Amniotic epithelial cell (primary cell): ENCODE data around the gene VPS51.

Experiments used
- DNase-seq: peaks from one replicate; pipeline ENCODE4 v3.0.0-alpha.2; 2010; ENCODE audit warnings: low read depth

VPS51 gene

DNA sequence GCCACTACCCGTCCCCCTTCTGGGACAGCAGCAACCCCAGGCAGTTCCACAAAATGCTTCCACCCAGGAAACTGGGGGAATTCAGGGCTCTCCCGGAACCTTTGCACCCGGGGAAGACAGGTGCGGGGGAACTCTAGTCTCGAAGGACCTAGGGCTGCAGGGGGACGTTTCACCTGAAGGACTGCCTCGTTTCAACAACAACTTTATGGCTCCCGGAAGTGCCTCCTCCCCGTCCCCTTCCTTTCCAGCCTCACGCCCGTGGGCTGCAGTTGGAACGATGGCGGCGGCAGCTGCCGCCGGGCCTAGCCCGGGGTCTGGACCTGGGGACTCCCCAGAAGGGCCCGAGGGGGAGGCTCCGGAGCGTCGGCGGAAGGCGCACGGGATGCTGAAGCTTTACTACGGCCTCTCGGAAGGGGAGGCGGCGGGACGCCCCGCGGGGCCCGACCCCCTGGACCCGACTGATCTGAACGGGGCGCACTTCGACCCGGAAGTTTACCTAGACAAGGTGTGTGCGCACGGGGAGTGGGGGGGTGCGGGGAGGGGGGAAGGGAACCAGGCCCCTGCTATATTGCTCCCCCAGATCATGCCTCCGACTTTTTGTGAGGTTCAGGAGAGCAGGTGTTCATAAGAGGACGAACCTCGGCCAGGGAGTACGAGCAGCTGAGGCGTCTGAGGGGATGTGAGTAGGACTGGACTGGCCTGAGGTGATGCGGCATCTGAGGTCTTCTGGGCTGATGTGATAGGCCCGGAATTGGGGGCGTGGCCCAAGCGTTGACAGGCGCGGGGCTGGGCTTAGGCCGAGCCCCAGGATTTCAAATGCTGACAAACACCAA is at the start of gene VPS51:
TSS of gene VPS51 (plus strand) at position 241 of the 833 bp plus-strand sequence. CDS start at position 278, 37 bp downstream.
- peak; percentile 94 for DNase-seq

DNA sequence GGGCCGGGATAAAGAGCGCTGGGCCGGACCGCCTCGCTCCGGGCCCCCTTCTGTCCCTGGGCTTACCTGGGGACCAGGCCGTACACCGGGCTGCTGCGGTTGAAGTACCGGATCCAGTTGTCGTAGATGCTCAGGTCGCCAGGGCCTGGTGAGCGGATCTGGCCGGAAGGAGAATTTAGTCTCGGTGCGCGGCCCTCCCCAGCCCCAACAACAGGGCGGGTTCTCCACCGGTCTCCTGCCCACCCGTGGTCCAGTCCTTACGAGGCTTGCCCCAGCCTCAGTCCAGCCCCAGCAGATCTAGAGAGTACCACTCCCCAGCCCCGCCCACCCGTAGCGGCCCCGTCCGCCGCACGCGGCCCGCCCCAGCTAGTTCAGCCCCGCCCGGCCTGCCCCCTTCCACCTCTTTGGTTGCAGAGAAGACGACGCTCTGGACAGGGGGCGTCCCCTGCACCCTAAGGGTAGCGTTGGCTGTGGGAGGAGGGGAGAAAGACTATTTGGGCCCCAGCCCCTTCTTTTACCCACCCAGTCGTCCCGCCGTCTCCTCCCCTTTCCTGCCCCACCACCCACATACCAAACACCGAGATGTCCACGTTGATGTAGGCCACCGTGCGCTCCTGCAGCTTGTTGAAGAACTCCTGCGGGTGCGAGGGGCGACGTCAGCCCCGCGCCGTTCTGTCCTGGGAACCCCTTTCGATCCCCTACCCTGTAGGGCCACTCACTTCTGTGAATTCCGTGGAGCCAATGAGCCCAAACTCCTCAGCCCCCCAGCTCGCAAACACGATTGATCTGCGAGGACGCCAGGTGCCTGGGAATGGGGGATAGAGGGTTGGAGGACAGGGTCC is 48.2 kb upstream of the VPS51 start:
- DNase-seq: no peak

DNA sequence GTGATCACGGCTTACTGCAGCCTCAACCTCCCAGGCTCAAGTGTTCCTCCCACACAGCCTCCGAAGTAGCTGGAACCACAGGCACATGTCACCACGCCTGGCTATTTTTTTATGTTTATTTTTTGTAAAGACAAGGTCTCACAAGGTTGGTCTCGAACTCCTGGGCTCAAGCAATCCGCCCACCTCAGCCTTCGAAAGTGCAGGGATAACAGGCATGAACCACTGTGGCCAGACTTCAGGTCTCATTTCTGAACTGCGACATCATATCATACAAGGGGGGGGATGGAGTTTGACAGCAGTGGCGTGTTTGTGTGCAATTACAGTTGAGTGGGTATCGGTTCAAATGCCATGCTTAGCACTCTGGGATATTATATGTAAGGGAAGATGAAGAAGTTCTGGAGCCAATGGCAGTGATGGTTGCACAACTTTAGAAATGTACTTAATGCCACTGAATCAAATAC is 44.6 kb upstream of the VPS51 start:
- no peak for DNase-seq

DNA sequence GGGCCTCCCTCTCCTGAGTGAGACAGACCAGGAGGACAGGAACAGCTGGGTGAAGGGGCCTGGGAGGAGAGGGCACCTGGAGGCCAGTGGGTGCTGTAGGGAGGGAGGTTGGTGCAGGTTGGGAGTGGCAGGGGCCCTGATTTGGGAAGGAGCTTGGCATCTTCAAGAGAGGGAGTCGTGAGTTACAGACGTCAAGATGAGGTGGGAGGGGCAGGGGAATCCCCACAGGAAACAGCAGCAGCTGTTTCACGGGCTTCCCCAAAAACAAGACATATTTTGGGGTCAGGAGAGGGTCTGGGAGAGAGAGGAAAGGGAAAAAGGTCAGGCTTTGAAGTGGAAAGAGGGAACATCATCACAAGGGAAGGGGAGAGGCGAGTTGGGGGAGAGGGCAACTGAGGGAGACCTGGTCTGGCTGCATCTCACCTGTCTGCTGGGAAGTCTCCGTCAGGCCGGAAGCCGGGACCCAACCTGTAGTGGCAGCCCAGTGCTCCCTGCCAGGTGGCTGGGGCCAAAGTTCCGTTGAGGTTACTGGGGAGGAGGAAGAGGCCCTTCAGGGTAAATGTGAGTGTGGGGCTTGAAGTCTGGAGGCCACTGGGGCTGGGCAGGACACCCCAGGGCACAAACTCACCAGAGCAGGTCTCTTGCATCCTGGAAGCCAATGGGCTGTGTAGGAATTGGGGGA is 42.0 kb upstream of the VPS51 start:
- DNase-seq: no peak

DNA sequence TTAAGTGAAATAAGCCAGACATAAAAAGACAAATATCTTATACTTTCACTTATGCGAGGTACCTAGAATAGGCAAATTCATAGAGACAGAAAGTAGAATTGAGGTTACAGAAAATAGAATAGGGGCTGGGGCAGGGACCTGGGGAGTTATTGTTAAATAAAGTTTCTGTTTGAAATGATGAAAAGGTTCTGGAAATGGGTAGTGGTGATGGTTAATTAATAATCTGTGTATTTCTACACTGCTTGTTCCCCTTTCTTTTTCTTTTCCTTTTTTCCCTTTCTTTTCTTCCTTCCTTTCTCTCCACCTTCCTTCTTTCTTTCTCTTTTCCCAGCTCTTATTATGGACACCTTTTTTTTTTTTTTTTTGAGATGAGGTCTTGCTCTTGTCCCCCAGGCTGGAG is 40.5 kb upstream of the VPS51 start:
- DNase-seq: no peak

DNA sequence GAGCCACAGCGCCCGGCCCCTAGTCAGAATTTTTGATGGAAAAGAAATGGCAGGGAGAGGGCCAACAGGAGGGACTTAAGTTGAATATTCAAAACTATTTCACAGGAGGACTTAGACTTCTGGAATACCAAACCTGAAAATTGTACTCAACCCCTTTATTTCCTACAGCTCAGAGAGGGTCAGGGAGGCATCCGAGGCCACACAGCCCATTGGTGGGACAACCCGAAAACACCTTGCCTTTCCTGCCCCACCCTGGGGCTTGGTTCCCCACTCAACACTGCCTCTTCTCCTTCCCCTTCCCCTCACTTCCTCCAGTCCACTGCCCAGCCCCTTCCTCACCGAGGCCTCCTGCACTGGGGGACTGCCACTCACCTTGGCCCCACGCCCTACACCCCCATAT is 39.0 kb upstream of the VPS51 start:
- DNase-seq: no peak

DNA sequence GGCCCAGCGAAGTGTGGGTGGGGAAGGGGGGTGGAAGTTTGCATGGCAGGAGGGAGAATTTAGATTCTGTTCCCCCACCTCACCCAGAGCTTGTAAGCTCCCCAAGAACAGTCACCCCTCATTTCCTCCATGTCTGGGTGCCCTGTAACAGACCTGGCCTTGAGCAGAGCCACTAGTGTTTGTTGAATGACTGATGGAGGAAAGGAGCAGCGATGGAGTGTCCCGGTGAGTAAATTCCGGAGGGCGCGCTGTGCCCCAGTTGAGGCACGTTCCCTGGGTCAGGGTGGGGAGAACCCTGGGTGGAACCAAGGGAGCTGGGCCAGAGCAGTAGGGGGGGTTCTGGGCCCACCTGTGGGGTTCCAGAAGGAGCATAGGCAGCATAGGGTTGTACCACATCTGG is 38.5 kb upstream of the VPS51 start:
- DNase-seq: no peak

DNA sequence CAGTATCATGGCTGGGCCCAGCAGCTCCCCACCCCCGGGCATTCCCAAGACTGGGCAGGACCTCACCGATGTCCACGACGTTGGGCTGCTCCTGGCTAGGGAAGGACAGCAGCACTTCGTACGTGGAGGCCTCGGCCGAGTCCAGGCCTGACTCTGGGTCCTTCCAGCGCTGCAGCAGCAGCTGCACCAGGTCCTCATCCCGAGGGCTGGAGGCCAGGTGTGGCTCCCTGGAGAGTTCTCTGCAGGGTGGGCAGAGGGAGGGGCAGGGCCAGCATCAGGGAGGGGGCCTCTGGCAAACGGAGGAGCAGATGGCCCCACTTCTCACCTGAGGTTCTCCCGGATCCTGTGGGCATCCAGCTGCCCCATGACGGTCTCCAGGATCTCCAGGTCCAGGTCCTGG is 38.0 kb upstream of the VPS51 start:
- DNase-seq: no peak

DNA sequence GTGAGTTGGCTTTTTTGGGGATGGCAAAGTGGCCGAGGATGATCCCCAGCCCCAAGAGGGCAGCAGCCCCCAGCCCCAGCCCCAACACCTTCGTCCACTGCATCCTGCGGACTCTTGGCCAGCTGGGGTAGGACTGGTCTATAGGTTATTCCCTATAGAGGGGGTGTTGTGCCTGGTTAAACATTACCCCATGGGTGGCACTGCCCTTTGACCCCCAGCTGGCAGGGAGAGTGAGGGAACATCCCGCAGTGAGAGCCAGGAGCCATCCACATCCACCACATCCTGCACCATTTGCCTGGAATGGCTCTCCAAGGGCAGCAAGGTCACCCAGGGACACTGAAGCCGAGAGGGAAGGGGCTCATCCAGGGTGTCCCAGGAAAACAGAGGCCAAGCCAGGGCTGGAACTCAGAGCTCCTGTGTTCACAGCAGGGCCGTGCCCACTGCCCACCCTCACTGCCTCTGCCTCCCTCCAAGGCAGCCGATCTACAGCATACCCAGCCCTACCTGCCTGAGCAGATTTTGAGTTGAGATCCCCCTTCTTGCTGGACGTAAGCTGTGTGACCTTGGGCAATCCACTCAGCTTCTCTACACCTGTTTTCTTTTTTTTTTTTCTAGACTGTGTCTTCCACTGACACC is 37.5 kb upstream of the VPS51 start, which contains the start of gene NAALADL1:
TSS of gene NAALADL1 (minus strand) at position 135 of the 636 bp plus-strand sequence. CDS start at position 103, 32 bp downstream.
- no peak for DNase-seq

DNA sequence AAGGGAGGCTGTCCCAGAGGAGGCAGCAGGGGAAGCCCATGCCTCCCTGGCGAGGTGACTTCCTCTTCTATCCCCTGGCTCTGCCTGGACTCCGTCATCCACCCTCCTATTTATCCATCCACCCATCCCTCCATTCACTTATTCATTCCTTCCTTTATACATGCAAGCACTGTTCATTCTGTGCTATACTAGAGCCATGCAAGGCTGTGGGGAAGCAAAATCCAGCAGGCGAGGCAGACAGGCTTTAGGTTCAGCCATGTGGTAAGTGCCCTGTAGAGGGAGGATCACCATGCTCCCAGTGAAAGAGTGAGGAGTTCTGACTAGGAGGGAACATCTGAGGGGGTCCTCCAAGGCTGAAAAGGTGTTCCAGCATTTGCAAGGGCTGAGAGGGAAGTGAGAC is 36.5 kb upstream of the VPS51 start:
- no peak for DNase-seq

DNA sequence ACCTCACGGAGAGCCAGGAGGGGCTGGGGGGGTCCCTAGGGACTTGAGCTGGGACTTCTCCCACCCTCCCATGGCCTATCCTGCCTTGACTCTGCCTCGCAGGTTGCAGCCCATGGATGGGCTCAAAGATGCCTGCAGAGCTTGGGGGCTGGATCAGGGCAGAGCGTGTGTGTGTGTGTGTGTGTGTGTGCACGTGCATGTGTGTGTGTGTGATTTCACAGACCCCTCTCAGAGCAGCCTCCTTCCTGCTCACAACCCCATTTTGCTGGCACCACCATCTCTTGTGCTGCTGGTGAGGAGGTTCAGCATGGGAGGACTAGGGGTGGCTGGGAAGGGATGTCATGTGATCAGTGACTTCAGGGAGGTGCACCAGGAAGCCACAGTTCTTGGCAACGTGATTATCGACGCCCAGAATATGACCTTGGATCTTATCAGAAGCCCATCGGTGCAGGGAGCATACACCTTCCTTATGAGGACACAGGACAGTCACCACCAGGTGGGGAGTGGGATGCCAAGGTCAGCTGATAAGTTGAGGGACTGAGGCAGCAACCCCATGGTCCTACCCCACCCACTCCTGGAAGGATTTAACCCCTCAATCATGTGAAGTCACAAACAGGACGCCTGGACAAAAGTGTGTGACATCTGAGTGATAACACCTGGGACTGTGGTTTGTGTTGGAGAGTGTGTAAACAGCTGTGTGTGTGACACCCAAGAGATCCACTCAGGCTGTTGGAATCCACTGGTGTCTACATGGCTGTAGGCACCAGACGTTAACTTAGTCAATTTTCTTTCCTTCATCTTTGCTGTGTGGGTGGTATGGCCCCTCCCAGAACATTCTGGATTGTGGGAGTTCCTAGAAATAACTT is 35.8 kb upstream of the VPS51 start:
- no peak for DNase-seq

DNA sequence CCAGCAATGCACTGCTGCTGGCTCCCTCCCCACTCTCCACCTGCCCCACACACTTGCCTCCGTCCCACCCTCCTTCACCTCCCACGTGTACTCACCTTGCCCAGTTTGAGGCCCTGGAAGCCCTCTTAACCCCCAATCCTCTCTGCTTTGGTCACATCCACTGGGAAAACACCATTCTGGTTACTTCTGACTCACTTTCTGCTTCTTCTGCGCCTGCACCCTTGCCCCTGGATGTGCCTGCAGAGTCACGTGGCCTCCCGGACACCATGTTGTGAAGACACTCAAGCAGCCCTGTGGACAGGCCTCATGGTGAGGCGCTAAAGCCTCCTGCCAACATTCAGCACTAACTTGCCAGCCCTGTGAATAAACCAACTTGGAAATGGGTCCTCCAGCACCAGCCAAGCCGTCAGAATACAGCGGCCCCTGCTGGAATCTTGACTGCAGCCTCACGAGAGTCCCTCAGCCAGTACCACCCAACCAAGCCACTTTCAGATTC is 35.1 kb upstream of the VPS51 start:
- peak; percentile 40 for DNase-seq

DNA sequence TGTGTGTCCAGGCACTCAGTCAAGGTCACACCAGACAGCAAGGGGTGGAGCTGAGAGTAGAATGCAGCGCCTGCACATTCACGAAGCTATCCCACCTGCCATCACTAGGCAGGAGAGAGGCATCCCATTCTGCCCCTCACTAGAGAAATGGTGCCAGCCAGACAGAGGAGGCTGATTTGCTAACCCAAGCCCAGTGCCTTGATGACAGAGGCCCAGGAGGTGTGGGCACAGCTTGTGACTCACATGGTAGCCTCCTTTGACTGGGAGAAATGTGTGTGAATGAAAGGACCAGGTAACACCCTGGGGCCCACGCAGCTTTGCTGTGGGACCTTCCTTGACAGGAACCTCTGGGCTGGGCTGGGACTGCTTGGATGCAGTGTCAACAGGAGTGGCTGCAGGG is 32.5 kb upstream of the VPS51 start:
- no peak for DNase-seq

DNA sequence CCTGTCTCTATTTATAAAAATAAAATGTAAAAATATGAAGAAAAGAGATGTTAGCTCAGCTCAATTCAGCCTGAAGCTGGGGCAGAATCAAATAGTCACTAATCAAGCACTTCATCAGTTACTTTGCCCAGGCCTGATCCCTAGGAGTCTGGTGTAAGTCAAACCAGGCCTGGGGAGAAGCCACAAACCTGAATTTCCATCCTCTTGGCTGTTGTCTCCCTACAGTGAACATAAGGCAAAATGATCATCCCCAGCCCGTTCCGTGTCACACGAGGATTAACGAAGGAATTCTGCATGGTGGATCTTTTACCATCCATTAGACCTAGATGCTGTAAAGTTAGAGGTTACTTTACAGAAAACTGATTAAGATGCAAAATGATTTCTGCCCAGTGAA is 31.2 kb upstream of the VPS51 start:
- no peak for DNase-seq

DNA sequence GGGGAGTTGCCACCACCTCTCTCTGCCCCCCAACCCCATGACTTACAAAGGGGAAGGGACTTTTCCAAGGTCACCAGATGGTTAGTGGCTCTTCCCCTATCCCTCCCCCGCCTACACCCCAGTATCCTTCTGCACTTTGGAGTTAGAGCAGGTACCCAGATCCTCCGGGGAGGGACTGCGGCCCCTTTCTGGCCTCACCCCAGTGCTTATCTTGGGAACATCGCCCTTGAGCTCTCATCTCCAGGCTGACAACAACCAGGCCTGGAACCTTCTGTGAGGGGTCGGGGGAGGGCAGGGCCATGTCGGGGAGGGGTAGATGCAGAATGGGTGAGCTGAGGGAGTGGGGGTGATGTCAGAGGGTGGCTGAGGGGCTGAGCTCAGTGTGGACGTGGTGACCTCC is 30.2 kb upstream of the VPS51 start:
- DNase-seq: no peak

DNA sequence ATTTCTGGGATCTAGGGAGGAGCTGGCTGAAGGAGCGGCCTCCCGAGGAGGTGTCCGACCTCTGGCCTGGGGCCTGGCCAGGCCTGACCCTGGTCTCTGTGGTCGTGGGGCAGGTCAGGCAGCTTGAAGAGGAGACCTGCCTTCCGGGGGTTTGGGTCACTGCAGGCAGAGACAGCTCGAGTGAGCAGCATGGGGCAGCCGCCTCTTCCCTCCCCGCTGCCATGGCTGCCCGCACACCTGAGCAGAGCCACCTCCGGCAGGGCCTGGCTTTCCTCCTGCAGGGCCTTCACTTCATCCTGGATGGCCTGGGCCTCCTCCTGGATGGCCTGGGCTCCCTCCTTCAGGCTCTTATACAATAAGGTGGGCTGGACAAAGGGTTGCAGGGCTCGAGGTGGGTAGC is 29.7 kb upstream of the VPS51 start:
- no peak for DNase-seq

DNA sequence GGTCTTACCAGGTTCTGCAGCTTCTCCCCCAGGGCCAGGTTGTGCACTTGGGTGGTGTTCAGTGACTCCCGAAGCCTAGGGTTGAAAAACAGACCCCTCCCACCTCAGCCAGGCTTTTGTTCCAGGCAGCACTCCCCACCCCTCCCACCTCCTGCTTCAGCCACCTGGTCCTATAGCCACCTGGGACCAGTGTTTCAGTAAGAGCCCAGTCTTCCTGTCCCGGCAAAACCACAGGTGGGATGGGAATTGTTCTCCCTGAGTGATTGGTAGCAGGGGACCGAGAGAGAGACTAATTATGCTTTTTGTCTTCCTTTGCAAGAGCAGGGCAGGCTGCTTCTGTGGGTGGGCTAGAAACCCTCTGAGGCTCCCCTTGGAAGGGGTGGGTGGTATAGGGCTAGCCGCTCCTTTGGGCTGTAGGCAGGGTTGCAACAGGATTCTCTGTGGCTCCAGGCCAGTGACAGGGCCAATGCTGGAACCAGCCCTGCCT is 29.2 kb upstream of the VPS51 start:
- DNase-seq: no peak

DNA sequence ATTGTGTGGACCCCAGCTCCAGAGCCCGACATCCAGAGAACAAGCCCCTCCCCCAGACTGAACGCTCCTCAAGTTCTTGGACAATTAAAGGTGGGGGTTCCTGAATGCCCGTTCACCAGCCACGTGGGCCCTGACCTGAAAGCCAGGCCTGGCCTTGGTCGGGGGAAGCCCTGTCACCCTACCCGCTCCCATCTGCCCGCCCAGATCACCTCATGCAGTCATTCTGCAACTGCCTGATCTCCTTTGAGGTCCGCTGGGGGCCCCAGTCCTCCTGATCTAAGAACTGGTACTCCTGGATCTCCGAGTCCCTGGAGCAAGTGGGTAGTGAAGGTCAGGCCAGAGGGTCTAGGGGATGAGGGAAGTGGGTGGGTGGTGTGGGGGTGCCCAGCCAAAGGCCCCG is 28.6 kb upstream of the VPS51 start:
- no peak for DNase-seq

DNA sequence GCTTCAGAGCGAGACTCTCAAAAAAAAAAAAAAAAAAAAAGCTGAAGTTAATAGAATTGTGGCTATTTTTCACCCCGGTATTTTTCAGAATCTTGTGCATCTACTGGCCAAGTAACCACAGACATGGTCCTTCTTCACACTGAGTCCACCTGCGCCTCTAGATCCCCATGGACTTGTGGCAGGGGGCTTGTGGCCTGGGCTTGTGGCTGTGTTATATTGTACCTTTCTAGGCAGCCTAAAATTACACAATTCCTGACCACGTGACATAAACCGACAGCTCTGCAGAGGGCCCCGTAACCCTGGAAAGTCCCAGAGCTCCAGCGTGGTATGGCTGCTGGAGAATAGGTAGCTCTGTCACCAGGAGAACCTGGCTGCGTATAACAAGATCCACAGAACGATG is 26.8 kb upstream of the VPS51 start:
- peak; percentile 34 for DNase-seq

DNA sequence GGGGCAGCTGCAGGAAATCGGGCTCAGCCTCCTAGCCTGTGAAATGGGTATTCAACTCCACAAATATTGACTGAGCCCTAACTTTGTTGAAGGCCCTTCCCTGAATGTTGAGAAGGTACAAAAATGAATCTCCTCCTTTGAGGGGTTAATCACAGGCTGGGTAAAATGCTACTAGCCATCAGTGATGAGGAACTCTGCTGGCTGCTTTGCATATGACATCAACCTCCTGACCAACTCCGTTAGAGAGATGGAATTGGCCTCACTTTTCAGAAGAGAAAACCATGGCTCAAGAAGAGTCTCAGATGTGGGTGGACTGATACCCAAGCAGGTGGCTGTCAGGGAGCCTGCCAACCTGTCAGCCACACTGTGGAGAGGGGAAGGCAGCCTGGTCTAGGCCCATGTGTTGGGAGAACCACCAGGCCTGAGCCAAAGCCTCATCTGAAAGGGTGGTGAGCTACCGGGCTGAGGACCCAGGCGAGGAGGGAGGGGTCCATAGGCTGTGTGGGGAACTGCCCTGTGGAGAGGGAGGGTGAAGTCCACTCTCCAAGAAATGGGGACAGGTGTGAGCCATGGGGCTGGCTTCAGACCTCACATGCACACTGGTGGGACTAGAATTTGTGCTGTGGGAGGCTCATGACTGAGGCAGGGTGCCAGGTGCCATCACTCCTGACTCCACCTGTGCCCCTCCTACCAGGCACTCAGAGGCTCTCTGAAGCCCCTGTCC is 23.9 kb upstream of the VPS51 start:
- no peak for DNase-seq
